ENCODE results near the gene PRKG1.

PRKG1 gene

DNA sequence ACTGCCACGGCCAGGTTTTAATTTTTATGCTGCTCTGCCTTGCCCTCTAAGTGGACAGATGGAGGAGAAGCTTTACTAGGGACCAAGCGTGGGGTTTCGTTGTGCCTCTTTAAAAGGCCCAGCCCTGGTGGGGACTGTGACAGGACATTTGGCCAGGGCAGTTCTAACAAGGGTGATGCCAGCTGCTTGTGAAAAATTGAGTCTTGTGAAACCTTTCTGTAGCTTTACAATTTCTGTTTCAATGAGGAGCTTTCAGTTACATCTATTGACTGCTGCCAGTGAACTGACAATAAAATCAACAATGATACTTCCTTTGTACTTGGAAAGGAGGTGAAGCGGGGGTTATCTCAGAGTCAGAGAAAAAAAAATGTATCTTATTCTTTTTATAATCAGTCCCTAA is 858.2 kb downstream of the PRKG1 start:
- no peak for DNase-seq (ENCODE audit: low read depth, low spot score)
- H3K4me3 ChIP-seq (ENCODE audit: low read length): no peak overlapping the region

DNA sequence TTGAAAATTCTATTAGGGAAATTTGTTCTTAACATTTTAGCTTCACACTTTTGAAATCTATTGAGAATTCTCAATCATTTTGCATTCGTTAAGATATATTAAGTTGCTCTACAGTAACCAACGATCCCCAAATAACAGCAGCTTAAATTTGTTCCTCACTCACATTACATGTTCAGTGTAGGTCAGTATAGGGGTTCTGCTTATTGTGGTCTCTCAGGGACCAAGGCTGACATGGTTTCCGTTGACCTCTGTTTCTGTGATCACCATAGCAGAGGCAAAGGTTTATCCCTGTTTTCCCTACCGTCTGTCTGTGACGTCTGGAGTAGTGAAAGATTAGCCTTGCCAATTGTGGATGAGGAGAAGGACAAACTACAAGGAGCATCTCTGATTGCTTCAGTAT is 860.1 kb downstream of the PRKG1 start:
- no peak for DNase-seq (ENCODE audit: low read depth, low spot score)
- H3K4me3 ChIP-seq (ENCODE audit: low read length): no peak overlapping the region

DNA sequence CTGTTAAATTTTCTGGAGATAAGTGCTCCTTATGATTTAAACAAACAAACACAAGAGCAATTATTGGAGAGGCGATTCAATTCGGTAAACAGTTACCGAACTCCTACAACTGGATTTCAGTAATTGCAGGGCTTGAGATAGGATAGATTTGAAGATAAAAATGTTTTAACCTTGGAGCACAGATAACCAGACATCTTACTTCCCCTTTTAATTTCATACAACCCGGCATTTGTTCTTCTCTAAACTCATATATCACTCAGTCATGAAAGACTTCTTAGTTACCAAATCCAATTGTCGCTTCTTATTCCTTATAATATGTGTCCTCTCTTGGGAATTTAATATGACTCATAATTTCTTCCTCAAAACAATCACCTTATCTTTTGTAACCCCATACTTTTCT is 861.1 kb downstream of the PRKG1 start:
- DNase-seq (ENCODE audit: low read depth, low spot score): no peak
- no peak overlapping the region for H3K4me3 ChIP-seq (ENCODE audit: low read length)

DNA sequence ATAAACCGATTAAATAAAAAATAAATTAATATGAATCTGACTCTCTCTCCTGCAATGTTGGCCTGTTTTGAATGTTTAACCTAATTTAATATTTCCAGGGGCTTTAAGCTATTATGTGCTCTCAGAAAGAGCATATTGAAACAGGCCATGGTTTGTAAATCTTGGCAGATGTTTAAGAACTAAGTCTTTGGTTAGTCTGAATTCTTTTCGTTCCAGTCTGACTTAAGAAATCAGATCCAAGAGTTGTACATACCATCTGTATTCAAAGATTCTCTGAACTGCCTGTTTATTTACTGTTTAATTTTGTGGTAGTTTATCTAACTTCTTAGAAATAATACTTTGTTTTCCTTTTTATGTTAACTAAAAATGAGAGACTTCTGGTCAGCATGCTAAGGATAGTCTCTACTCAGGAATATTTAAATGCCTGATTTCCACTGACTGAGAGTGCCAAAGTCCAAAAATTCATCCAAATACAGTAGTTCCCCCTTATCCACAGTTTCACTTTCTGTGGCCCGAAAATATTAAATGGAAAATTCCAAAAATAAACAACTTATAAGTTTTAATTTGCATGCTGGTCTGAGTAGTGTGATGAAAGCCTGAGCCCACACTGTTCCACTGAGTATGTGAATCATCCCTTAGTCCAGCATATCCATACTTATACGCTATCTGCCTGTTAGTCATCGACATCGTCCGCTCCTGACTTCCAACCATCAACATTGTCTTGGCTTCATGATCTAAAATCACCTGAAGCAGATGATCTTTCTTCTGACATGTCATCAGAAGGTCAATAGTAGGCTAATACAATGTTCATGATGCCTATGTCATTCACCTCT is 863.2 kb downstream of the PRKG1 start:
- no peak overlapping the region for H3K4me3 ChIP-seq (ENCODE audit: low read length)
- DNase-seq (ENCODE audit: low read depth, low spot score): no peak

DNA sequence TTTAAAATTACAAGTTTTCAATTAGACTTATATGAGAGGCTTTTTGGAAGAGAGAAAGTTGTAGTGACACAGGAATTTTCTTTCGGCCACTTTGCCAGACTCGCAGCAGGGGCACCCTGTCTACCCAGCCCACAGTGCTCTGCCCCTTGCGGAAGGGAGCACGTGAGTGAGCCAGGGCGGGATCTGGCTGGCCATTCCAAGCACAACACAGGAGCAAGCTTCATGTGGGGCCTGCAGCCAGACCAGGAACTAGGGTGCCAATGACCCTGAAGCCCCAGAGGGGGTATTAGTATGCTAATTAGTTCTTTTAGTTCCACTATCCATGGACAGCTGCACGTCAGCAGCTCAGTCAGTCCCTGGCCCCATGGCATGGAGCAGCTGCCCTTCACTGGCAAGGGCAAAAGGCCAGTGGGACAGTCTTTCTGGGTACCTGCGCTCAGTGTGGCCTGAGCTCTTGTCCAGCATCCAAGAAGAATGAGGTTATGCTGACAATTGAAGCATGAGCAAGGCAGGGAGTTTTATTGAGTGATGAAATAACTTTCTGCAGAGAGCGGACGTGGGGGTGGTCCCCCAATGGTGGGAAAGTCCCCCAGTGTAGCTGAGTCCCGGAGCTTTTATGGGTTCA is 876.2 kb downstream of the PRKG1 start:
- no peak for DNase-seq (ENCODE audit: low read depth, low spot score)

DNA sequence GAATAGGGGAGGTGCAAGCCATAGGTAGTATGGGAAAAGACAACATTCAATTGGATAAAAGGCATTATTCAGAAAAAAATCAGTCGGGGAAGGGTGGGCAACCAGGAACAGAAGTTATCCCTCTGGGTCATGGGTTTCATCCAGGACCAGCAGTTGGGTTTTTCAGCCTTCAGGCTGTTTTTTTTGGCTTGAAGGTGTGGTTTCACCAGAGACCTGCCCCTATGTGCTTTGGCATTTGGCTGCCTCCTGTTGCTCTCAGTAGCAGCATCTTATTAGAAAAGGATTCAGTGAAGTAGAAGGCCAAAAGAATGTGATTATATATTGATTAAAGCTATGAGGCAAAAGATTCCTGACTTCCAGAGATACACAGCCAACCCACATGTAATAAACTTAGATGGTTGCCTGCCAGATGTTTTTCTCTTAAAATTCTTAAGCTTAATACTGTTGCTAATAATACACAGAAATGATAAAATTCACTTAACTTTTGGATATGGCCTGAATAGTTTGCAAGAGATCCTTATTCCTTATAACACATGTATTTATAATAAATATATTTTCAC is 876.8 kb downstream of the PRKG1 start:
- H3K4me3 ChIP-seq (ENCODE audit: low read length): no peak overlapping the region
- no peak for DNase-seq (ENCODE audit: low read depth, low spot score)

More for the DNA sequence above, 876.2 kb downstream of the PRKG1 start:
- no peak overlapping the region for H3K4me3 ChIP-seq (ENCODE audit: low read length)

DNA sequence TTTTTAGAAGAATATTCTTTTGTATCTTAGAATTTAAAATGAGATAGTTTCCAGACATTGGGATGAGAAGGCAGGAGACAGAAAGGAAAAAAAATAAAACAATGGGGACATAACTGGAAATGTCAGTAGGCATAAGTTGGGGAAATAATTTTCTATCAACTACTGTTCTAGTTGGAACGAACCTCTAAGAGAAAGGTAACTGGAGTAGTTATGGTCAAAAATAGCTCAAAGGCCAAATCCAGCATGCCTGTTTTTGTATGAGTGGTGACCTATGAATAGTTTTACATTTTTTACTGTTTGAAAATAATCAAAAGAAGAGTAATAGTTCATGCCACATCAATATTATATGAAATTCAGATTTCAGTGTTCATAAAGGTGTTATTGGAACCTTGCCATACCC is 877.3 kb downstream of the PRKG1 start:
- DNase-seq (ENCODE audit: low read depth, low spot score): no peak
- no peak overlapping the region for H3K4me3 ChIP-seq (ENCODE audit: low read length)

DNA sequence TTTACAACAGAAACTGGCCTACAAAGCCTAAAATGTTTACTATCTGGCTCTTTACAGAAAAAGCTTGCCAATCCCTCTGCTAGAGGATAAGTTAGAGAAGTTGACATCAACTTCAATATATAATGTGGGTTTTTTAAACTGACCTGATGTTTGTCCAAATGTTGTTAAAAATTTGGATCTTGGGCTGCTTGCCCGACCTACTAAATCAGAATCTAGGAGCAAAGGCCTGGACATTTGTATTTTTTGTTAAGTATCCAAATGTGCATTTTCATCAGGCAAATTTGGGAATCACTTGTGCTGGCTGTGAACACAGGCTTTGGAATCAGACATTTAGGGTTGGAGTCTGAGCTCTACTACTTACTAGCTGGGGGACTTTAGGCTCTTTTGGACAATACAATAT is 877.8 kb downstream of the PRKG1 start:
- no peak for DNase-seq (ENCODE audit: low read depth, low spot score)
- no peak overlapping the region for H3K4me3 ChIP-seq (ENCODE audit: low read length)

DNA sequence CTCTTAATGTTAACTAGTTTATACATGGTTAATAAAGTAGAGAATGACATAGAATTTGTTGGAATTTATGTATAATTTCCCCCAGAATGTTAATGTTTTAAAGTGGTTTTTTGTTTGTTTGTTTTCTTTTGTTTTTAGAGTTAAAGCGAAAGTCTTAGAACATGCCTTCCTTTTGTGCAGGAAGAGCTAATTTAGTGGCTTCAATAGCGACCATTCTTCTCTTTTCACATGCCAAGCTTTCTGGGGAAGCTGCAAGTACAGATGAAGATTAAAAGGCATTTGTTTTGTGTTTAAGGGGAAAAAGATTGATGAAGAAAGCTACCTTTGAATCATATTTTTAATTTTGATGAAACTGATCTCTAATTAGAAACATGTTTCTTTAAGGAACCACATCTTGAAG is 881.4 kb downstream of the PRKG1 start:
- no peak for DNase-seq (ENCODE audit: low read depth, low spot score)
- H3K4me3 ChIP-seq (ENCODE audit: low read length): no peak overlapping the region

DNA sequence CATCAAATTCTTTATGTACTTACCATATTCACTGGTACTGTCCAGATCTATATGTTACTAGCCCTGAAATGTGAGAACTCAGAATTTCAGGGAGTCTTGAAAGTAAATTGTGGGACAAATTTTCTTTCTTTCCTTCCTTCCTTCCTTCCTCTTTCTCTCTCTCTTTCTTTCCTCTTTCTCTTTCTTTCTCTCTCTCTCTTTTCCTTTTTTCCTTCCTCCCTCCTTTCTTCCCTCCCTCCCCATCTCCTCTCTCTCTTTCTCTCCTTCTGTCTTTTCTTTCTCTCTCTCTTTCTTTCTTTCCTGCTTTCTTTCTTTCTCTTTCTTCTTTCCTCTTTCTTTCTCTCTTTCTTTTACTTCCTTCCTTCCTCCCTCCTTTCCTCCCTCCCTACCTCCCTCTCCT is 882.5 kb downstream of the PRKG1 start:
- H3K4me3 ChIP-seq (ENCODE audit: low read length): no peak overlapping the region
- no peak for DNase-seq (ENCODE audit: low read depth, low spot score)

DNA sequence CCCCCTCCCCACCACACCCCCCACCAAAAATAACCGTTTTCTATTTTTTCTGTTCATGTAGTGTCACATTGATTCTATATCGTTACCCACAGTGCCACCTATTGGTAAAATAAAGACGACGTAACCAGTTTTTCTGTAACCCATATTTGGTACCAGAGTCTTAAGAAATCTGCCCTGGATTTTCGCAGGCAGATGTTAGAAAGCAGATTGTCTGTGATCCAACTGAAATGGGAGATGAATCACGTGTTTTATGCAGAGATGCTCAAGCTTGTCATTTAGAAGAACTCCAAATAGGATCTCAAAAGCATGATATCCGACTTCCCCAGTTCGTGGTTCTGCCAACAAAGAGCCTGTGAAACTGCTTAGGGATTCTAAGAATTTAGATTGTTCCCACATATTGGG is 886.2 kb downstream of the PRKG1 start:
- DNase-seq (ENCODE audit: low read depth, low spot score): peak; percentile 27
- no peak overlapping the region for H3K4me3 ChIP-seq (ENCODE audit: low read length)

DNA sequence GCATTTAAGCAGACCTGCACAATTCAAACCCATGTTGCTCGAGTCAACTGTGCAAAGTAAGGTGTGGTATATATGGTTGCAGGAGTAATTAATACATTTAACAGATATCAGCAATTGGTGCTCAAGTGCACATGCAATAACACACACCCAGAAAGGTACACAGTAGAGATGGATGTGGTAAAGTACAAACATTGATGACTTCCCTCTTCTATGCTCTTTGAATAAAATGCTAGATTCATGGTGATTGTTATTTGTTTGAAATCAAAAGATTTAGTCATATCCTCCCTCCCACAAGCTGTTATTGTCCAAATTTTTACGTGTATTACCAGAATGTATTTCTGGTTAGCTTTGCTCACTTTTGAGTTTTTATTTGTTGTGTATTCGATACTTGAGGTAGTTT is 887.1 kb downstream of the PRKG1 start:
- no peak for DNase-seq (ENCODE audit: low read depth, low spot score)

DNA sequence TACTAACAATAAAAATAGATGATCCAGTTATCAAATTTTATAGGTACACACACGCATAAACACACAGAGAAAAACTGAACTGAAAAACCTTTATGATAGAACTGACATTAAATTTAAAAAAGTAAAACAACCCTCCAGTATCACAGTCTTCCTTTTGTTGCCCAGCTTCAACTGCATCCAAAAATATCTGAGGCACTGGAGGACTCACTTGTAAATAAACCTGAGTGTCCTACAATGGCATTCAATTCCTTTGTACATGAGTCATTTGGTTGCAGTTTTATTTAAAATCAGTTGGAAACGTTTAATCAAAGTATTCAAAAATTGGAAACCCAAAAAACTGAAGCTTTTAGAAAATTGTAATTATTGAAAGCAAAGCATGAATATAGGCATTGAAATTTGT is 890.3 kb downstream of the PRKG1 start:
- DNase-seq (ENCODE audit: low read depth, low spot score): no peak
- no peak overlapping the region for H3K4me3 ChIP-seq (ENCODE audit: low read length)

More for the DNA sequence above, 887.1 kb downstream of the PRKG1 start:
- no peak overlapping the region for H3K4me3 ChIP-seq (ENCODE audit: low read length)

DNA sequence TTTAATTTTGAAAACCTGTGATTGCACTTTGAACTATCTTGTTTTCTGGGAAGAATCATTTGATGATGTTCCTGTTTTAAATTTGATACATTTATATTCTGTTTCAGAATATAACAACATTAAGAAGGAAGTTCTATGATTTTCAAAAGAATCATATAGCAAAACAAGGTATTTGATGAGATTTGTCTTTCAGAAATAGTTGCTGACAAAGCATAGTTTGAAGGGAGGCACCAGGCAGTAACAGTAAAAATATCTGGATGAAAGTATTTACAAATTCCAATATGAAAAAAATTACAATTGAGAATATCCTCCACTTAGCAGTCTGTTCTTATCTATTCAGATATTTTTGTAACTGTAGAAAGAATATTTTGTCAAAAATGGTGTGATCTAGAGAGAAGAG is 891.2 kb downstream of the PRKG1 start:
- no peak overlapping the region for H3K4me3 ChIP-seq (ENCODE audit: low read length)
- no peak for DNase-seq (ENCODE audit: low read depth, low spot score)

DNA sequence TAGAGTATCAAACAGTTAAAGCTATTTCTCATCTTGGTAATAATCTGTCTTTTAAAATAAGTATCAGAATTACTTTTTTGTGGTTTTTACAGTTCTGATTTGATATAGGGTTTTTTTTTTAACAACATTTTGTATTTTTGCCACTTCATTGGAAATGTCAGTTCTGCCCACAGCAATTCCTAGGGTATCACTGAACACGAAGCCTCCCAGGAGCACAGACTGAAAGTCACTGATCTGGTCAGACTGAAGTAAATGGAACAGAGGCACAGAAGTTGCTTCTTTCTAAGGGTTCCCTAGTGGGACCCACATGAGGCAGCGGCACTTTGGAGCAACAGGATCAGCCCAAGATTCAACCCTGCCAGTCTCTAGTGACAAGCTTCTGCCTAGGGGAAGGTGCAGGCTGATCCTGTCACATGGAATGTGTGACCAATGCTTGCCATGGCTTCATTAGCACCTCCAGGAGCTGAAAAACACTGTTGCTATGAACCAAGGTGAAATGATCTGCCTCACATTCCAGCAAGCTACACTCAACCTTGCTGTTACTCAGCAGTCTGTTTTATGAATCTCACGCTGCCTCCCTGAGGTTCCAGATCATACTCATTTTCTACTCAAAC is 898.6 kb downstream of the PRKG1 start:
- no peak for DNase-seq (ENCODE audit: low read depth, low spot score)
- H3K4me3 ChIP-seq (ENCODE audit: low read length): no peak overlapping the region

DNA sequence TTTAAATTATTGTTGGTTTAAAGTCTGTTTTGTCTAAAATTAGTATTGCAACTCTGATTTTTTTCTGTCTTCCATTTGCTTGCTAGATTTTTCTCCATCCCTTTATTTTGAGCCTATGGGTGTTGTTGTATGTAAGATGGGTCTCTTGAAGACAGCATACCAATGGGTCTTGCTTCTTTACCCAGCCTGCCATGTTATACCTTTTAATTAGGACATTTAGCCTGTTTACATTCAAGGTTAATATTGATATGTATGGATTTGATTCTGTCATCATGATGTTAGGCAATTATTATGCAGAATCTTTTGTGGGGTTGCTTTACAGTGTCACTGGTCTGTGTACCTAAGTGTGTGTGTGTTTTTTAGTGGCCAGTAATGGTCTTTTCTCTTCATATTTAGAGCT is 906.5 kb downstream of the PRKG1 start:
- no peak for DNase-seq (ENCODE audit: low read depth, low spot score)
- no peak overlapping the region for H3K4me3 ChIP-seq (ENCODE audit: low read length)

DNA sequence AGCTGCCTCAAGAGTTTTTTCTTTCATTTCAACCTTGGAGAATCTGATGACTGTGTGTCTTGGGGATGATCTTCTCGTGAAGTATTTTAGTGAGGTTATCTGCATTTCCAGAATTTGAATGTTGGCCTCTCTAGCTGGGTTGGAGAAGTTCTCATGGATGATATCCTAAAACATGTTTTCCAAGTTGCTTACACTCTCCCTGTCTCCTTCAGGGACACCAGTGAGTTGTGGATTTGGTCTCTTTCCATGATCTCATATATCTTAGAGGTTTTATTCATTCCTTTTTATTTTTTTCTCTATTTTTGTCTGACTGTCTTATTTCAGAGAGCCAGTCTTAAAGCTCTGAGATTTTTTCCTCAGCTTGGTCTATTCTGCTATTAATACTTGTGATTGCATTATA is 907.4 kb downstream of the PRKG1 start:
- no peak overlapping the region for H3K4me3 ChIP-seq (ENCODE audit: low read length)
- DNase-seq (ENCODE audit: low read depth, low spot score): no peak

DNA sequence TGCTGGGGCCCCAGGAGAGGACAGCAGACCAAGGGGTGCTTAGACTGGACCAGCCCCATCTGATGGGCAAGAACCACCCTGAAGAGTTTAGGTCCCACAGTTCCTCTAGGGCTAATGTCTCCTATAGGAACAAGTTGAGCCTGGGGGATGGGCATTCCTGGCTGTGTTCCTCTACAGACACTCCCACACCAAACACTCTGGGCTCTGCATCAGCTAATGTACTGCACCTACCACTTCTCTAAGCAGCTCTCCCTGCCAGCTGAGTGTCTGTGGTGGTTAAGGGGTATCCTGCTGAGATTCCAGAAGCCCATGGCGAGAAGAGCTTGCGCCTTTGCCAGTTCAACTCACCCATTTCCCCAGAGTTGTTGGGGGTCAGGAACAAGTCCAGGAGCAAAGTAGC is 909.2 kb downstream of the PRKG1 start:
- no peak overlapping the region for H3K4me3 ChIP-seq (ENCODE audit: low read length)
- DNase-seq (ENCODE audit: low read depth, low spot score): no peak

DNA sequence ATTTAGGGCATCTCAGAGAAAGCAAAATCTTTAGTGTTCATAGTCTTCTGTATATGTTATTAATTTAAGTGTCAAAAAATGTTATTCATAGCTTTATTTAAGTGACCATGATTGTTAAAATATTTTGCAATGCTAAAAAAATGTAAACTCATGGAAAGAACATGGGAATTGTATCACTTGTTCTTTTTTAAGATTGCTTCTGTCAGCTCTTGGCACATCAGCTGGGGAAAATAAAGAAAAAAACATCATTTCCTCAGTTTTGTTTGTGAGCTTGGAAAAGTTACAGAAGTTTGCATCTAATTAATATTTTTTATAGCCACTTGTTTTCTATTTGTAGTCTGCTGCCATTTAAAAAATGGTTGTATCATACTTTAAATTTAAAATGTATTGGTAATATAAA is 911.0 kb downstream of the PRKG1 start:
- DNase-seq (ENCODE audit: low read depth, low spot score): no peak
- H3K4me3 ChIP-seq (ENCODE audit: low read length): no peak overlapping the region

DNA sequence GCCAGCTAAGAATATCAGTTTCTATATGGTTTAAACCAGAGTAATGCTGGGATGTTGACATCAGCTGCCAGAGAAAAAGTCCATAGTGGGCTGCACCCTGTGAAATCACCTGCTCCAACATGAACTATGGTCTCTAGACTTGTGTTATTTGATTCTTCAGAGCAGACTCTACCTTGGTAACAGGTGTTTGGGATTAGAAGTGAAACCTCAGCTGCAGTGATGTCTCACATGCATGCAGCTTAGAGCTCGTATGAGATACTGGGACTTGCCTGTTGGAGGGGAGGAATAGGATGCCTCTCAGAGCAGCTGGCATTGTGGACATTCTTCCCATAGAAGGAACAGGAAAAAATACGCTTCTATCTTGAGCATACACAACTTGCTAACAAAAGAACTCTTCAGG is 912.2 kb downstream of the PRKG1 start:
- H3K4me3 ChIP-seq (ENCODE audit: low read length): no peak overlapping the region
- no peak for DNase-seq (ENCODE audit: low read depth, low spot score)

Data from Jurkat, Clone E6-1 (cell line).